ENCODE results near the gene SLC25A41.
"Not testable (repeated sequence)": the region's sequence is repeated elsewhere in the genome, so short reads cannot be mapped to it uniquely, and the experiment has no call there.

SLC25A41 gene

GRCh38 chr19:6459262-6460098, 25.9 kb upstream of the SLC25A41 start, which contains the start of gene SLC25A23:
Gene SLC25A23 (minus strand): TSS chr19:6459792. CDS start chr19:6459628, 164 bp downstream.
- peak; percentile 56 for DNase-seq

GRCh38 chr19:6458695-6459261, 25.2 kb upstream of the SLC25A41 start:
- DNase-seq, result no peak

GRCh38 chr19:6457958-6458694, 24.6 kb upstream of the SLC25A41 start:
- no peak for DNase-seq

- DNase-seq, result no peak
Measured at GRCh38 chr19:6455924-6456323, 22.4 kb upstream of the SLC25A41 start.

- DNase-seq, result no peak
Measured at GRCh38 chr19:6453951-6454565, 20.5 kb upstream of the SLC25A41 start.

- no peak for DNase-seq
Measured at GRCh38 chr19:6452899-6453298, 19.3 kb upstream of the SLC25A41 start.

- no peak for DNase-seq
Measured at GRCh38 chr19:6452223-6452614, 18.7 kb upstream of the SLC25A41 start.

GRCh38 chr19:6451583-6452222, 18.1 kb upstream of the SLC25A41 start:
- no peak for DNase-seq

GRCh38 chr19:6450166-6450565, 16.6 kb upstream of the SLC25A41 start:
- DNase-seq, result no peak

GRCh38 chr19:6448045-6448444, 14.5 kb upstream of the SLC25A41 start:
- DNase-seq, result no peak

GRCh38 chr19:6446452-6446851, 12.9 kb upstream of the SLC25A41 start:
- DNase-seq, result no peak

- DNase-seq, result no peak
Measured at GRCh38 chr19:6443986-6444385, 10.4 kb upstream of the SLC25A41 start.

- DNase-seq, result no peak
Measured at GRCh38 chr19:6442087-6442688, 8.6 kb upstream of the SLC25A41 start.

- DNase-seq, result no peak
Measured at GRCh38 chr19:6440905-6441304, 7.3 kb upstream of the SLC25A41 start.

GRCh38 chr19:6439743-6440142, 6.2 kb upstream of the SLC25A41 start:
- DNase-seq, result no peak

GRCh38 chr19:6433165-6433564, 398 bp downstream of the SLC25A41 start:
- DNase-seq, result no peak

GRCh38 chr19:6431891-6432290, 1.7 kb downstream of the SLC25A41 start:
- no peak for DNase-seq

GRCh38 chr19:6429419-6430221, 3.9 kb downstream of the SLC25A41 start:
- no peak for DNase-seq

GRCh38 chr19:6428692-6429418, 4.7 kb downstream of the SLC25A41 start:
- not testable (repeated sequence) for DNase-seq

- DNase-seq, result no peak
Measured at GRCh38 chr19:6427131-6427530, 6.4 kb downstream of the SLC25A41 start.
